GM03348 (cell line): Measurements from ENCODE around the gene RTL1.

Experiments used
- DNase-seq: peaks from one replicate; pipeline ENCODE4 v3.0.0; 2012; ENCODE audit warnings: low spot score

Gene RTL1

DNA sequence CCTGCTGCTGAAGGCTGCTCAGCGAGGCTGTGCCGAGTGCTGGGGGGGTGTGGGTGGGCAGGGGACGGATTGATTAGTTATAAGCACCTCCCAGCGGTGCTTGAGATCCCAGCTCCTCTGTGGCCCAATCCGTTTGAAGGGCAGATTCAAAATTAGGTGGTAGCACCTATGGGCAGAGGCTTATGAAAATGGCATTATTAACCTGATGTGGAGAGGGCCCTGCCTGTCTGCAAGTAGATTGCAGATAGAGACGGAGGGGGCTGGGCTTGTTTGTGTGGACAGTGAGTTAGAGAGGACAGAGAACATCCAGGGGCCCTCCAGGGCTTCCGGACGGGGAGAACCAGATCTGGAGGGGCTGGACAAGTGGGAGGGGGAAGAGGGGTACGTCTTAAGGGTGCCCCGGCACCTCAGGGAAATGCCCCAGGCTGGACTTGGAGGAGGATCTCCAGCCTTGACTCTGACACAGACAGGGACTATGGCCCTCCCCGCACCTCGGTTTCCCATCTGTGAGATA is at the start of gene RTL1:
RTL1 (minus strand) TSS at position 51 of the 514 bp plus-strand sequence. CDS start 18,934 bp downstream, outside the sequence.
- DNase-seq, result no peak

DNA sequence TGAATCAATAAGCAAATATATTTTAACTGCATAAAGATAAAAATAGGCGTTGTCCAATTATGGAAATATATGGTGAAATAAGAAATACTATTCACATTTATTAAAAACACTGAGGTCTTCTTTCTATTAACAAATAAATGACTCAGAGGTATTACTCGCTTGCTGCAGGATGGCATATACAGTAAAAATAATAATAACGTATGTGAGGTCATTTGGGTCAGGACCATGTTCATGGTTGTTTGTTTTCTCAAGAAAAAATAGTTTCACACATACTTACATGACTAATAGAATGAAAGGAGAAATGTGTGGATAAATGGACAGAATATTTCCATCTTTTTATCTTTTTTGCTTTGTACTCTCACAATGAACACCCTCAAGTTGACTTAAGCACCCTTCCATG is 46.5 kb upstream of the RTL1 start:
- no peak for DNase-seq

- DNase-seq, result no peak
These were observed 40.5 kb upstream of the RTL1 start for GRCh38 chr14:100944052-100944451.

GRCh38 chr14:100930270-100930669 is 26.7 kb upstream of the RTL1 start:
- no peak for DNase-seq

DNA sequence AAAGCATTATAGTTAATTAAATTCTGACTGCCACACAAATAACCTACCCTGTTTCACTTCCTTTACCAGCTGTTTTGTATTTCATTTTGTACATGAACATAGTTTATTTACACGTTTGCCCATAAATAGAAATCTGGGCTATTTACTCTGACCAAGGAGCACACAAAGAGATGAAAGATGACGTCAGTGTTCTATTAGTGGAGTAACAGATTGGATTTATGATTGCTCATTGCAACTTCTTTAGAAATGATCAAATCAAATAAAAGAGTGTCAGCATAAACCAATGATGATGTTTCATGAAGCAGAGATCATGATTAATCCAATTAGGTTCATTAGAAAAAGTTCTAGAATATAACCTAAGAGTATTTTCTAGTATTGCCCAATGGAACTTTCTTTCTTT is 12.0 kb upstream of the RTL1 start:
- DNase-seq, result no peak

GRCh38 chr14:100914597-100915021 is 11.1 kb upstream of the RTL1 start:
- DNase-seq, result no peak

DNA sequence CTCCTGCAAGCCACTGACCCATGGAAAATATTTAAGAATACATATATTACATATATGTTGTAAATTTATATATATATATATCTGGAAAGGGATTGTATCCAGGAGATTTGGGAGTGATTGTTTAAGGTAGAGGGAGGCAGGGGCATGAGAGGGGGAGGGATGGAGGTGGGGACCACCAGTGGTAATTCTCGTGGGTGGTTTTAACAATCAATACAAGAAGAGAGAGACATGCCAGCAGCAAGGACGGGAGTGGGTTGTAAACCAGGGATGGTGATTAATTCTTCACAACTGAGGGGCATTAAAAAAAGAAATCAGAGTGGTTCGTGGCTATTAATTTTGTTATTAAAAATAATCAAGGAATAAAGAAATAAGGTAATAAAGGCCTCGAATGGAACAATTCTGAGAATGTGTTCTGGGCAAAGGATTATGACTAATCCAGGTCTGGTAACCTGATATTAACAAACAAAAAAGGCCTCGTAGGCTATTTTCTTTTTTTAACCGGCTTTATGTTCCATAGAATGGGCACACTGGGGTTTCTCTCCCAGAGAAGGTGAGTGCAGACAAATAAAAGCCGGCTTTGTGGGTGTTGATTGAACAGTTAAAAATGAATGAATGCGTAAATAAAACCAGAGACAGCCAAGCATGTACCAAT is 8.3 kb upstream of the RTL1 start:
- no peak for DNase-seq

GRCh38 chr14:100910888-100911664 is 7.6 kb upstream of the RTL1 start:
- no peak for DNase-seq

DNA sequence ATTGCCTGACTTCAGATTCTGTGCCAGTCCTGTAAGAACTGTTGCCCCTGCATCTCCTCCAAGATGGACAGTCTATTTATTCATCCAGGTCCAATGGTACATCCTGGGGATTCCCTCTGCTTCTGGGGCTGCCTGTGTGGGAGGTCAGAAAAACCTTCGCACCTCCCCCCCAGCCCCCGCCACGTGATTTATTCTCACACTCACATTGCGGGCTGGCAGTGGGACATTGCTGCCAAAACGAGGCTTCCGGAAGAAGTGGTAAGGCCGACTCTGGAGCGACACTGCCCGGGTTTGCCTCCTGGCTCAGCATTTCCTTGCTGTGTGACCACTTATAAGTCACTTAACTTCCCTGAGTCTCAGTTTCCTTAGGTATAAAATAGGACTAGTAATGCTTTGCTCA is 5.9 kb upstream of the RTL1 start:
- DNase-seq, result no peak

DNA sequence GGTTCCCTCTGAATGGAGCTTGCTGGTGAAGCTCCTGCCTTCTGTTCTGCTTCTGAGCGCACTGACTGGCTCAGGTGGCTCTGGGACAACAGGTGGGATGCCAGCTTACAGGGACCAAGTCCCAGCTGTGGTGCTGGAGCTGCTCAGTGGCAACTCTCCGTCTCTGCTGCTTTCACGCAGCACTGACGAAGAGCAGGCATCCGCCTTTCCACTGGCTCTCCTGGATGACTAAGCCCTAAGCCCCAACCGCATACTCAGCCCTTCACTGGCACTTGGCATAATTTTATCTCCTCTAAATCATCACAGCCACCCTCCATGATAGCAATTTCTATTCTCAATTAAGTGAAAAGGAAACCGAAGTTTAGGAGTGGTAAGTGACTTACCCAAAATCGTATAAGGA is 3.7 kb upstream of the RTL1 start:
- no peak for DNase-seq

DNA sequence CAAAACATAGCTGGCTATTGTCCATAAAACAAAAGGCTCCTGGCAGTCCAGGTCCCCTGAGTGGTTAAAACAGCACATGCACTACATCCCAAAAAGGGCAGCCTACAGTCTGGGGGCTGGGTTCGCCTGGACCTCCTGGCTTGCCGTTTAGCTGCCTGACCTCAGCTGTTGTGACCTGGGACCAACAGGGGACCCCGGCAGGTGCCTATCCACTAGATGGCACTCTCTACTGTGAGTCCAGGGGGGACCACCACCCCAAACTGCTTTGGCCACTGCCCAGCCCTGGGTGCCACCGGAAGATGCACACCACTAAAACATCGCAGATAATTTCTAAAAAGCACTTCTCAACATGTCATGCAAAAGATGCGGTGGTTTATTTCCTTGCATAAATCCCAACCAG is 2.9 kb upstream of the RTL1 start:
- DNase-seq, result no peak

GRCh38 chr14:100905166-100905565 is 1.6 kb upstream of the RTL1 start:
- DNase-seq, result no peak

GRCh38 chr14:100904307-100905087 is 975 bp upstream of the RTL1 start:
- DNase-seq, result no peak

- DNase-seq, result no peak
These were observed 421 bp downstream of the RTL1 start for GRCh38 chr14:100903134-100903468.

DNA sequence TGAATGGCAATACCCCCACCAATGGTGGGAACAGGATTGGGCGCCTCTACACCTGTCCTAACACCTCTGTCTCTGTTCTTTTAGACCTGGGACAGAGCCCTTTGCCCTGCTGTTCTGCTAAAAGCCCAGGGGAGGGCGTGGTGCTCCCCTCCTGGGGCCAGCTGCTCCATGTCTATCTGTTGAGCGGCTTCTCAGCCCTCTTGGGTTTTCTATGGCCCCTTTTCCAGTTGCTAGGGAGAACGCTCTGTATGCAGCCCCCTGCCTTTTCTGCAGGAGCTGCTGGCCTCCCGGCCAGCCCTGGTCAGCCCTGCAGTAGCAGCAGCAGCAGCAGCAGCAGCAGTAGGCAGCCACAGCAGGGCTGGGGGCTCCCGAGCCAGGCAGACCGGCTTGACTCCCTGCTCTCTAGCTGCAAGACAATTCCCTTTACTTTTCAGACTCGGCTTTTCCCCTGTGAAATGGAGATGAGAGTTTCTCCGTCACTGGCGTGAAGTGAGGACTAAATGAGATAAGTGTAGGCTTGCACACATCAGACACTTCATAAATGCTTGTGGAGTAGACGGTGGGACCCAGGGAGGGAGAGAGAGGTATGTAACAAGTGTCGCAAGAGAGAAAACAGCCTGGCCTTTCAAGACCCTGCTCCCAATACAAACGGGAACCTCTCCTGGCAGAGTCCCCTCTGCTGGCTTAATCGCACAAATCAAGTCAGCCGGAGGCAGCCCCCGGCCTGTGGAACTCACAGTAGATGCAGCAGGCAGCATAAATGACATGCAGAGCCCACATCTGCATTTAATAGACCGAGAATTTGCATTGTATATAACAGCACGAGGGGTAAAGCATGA is 1.0 kb downstream of the RTL1 start:
- DNase-seq, result no peak

- no peak for DNase-seq
These were observed 1.9 kb downstream of the RTL1 start for GRCh38 chr14:100901391-100902183.

DNA sequence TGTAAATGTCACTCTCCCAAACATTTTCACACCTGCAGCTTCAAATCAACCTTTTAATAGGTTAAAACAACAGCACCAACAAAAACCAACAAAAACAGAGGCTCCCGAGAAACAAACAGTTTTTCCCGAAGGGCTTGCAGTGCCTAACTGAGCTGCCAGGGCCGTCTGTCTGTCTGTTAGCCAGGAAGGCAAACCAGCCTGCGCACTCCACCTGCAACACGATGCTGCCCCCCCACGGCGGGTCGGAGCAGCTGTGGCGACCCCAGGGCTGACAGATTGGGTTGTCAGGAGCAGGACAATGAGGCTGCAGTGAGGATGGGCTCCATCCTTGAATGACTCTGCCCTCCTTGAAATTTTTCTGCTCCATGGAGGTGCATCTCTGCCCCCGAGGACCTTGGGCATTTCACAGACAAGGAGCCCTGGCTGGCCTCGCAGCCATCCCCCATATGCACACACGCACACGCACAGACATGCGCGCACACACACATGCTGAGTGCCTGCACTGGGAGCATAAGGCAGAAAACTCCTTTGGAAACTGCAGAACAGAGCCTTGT is 2.6 kb downstream of the RTL1 start:
- no peak for DNase-seq

GRCh38 chr14:100899884-100900771 is 3.4 kb downstream of the RTL1 start:
- no peak for DNase-seq
